ENCODE data around the gene GLCCI1.
"Not testable (repeated sequence)": the region's sequence is repeated elsewhere in the genome, so short reads cannot be mapped to it uniquely, and the experiment has no call there.

The GLCCI1 gene

DNA sequence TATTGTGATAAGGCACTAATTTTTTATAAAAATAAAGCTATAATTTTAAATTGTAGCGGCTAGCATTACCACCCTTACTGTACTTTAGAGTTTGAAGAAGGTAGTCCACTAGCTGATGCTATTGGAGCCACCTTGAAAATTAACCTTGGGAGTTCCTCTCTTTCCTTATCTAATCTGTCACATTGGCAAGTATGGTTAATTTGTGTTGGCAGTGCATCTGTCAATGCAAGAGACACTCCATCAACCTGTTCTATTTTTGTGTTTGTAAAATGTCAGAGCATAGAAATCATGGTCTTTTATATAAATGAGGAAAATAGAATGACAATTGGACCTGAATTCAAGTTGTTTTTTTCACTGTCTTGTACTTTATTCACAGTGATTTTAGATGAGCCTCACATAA is 20.5 kb downstream of the GLCCI1 start:
- TF ChIP-seq ZNF274 (IDR thresholded peaks at IDR 0.05; ENCODE audit: low read depth, low read length), result no peak
- H3K4me3 ChIP-seq (ENCODE audit: low read length), result no peak overlapping the region; the same call in 1 of the 2 replicates

DNA sequence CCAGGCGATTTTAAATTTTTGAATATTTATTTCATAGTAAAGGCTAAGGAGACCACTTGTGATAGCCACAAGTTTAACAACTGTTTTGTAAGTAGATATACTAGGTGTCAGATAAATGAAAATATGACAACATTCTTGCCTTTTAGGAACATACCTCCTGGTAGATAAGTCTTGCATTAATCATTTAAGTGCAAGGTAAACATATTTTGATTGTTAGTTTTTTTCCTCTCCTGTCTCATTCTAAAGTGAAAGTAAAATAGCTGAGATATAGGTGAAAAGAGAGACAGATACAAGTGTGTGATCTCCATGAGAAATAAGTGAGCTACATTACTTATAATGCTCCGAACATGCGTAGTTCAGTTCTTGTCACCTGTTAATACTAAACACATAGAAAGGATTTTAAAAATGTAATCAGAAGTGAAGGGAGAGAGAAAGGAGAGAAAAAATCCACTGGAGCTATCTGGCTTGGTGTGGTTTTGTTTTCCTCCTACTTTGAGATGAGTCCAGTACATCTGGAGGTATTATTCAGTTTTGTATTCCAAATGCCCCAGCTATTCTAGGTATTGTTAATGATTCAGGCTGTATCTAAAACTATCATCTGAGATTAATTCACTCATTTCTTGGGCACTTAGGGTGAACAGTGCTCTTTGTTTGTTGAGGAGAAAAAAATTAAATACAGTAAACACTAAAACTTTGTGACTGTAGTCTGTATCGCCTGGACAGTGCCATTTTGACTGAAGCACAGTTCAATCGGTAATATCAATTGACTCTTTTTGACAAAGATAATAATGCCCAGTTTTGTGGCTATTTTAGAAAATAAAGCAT is 21.2 kb downstream of the GLCCI1 start:
- no peak overlapping the region; the same call in 1 of the 2 replicates for H3K4me3 ChIP-seq (ENCODE audit: low read length)
- no peak for TF ChIP-seq ZNF274 (IDR thresholded peaks at IDR 0.05; ENCODE audit: low read depth, low read length)

DNA sequence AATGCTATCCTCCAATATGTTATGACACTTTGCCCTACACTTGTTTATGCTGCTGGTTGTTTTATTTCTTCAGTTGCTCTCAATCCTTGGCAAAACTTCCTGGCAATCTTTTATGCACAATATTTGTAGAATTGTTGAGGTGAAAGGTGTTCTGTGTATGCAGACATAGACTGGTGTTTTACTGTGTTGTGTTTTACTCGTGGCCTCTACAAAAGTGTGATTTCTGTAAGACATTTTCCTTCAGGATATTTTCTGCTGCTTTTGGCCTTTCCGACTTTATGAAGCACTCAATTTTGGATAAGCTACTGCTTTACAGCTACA is 21.8 kb downstream of the GLCCI1 start:
- no peak for TF ChIP-seq ZNF274 (IDR thresholded peaks at IDR 0.05; ENCODE audit: low read depth, low read length)
- no peak overlapping the region for H3K4me3 ChIP-seq (ENCODE audit: low read length)

DNA sequence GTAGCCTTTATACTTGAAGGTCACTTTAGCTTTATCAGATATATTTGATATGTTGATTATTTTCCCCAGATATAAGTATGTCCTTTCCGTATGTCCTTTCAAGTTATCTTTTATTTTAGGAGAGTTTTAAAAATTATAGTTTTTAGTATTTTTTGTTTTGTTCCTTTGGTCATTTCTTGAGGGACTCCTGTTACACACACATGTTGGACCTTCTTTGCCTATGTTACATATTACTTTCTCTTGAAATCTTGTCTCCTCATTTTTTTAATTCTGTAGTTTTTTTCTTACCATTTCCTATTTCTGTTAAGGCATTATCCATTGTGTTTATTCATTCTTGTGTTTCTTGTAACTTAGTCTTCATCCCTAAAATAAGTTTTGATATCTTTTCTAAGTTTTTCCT is 23.9 kb downstream of the GLCCI1 start:
- TF ChIP-seq ZNF274 (IDR thresholded peaks at IDR 0.05; ENCODE audit: low read depth, low read length), result no peak
- H3K4me3 ChIP-seq (ENCODE audit: low read length), result no peak overlapping the region

DNA sequence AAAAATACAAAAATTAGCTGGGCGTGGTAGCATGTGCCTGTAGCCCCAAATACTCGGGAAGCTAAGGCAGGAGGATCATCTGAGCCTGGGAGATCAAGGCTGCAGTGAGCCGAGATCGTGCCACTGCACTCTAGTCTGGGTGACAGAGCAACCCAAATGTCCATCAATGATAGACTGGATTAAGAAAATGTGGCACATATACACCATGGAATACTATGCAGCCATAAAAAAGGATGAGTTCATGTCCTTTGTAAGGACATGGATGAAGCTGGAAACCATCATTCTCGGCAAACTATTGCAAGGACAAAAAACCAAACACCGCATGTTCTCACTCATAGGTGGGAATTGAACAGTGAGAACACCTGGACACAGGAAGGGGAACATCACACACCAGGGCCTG is 26.8 kb downstream of the GLCCI1 start:
- not testable (repeated sequence) for H3K4me3 ChIP-seq (ENCODE audit: low read length)

DNA sequence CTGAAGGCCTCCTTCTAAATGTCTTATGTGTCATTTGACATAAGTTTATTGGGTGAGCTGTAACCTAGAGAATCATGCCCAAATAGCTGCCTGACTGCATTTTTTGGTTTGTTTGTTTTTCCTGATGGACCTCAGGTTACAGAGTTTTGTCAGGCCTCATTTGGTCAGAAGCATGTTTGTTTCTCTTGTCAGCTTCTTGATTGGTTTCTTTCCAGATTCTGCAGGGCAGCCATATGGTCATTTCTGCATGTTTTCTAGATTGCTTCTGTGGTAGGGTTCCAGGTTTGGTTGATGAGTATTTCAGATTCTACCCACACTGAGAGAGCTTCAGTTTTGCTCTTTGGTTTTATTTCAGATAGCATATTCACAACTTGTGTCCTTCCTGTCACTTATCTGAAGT is 28.0 kb downstream of the GLCCI1 start:
- no peak overlapping the region for H3K4me3 ChIP-seq (ENCODE audit: low read length)
- no peak for TF ChIP-seq ZNF274 (IDR thresholded peaks at IDR 0.05; ENCODE audit: low read depth, low read length)

DNA sequence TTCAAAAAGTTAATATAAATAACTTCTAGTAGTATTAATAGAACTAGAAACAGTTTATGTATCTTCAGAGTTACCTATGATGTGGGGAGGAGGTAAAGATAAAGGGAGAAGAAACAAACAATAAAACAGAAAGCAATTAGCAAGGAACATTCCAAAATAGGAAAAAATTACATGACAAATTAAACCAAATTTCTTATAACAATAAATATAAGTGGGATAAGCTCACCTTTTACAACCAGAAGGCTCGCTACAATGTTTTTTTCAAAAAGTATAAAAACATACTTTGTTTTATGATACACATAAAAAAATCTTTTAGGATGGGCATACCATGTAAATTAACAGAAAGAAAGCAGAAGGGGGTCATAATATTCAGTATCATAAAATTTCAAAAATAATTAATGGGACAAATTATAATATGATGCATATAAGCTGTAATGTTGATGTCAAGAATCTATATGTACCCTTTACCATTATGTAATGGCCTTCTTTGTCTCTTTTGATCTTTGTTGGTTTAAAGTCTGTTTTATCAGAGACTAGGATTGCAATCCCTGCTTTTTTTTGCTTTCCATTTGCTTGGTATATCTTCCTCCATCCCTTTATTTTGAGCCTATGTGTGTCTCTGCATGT is 31.8 kb downstream of the GLCCI1 start:
- no peak overlapping the region for H3K4me3 ChIP-seq (ENCODE audit: low read length)
- TF ChIP-seq ZNF274 (IDR thresholded peaks at IDR 0.05; ENCODE audit: low read depth, low read length), result no peak

DNA sequence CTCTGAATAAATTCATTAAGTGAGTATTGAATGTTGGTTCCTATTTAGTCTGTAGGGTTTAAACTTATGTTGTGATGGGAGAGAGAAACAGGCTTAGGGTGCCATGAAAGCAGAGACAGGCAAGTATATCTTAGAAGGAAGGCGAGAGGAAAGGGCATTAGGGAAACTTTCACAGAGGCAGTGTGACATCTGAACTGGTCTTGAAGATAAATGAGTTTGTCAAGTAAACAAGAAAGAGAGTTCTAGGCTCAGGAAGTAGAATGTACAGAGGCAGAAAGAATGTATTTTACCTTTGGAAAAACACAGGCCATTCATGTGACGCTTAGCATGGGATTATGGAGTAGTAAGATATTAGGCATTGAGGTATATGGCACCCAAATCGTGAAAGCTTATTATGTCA is 34.5 kb downstream of the GLCCI1 start:
- no peak overlapping the region for H3K4me3 ChIP-seq (ENCODE audit: low read length)
- TF ChIP-seq ZNF274 (IDR thresholded peaks at IDR 0.05; ENCODE audit: low read depth, low read length), result no peak

DNA sequence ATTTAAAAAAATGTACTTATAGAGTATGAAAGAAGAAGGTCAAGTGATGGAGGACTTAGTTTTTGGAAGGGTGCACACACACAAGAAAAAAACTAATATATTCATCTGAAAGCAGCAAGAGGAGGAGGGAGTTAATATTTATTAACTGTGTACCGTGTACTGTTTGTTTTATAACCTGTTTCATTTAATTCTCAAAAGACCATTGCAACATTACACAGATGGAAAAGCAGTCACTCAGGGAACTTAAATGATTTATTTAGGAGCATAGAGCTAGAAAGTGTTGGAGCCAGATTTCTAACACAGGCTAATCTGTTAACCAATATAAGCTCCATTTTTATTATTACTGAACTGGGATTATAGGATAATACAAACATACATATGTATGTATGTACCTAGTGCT is 36.7 kb downstream of the GLCCI1 start:
- TF ChIP-seq ZNF274 (IDR thresholded peaks at IDR 0.05; ENCODE audit: low read depth, low read length), result no peak
- H3K4me3 ChIP-seq (ENCODE audit: low read length), result no peak overlapping the region

DNA sequence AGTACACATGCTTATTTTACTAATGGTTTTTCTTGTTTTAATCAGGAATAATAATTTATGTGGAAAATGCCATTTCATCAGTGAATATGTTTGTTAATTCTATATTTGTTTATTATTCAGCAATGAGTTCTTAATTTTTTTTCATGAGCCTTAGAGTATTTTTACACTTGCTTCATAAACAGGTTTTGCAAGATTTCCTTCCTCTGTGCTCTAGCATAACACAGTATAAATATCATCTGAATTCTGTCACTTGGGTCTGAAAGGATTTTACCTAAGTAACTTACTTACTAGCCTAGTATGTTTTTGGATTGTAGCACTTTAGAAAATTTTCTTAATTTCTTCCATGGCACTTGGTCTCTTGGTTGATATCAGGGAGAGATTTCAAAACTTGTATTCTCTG is 45.8 kb downstream of the GLCCI1 start:
- no peak overlapping the region for H3K4me3 ChIP-seq (ENCODE audit: low read length)
- TF ChIP-seq ZNF274 (IDR thresholded peaks at IDR 0.05; ENCODE audit: low read depth, low read length), result no peak

DNA sequence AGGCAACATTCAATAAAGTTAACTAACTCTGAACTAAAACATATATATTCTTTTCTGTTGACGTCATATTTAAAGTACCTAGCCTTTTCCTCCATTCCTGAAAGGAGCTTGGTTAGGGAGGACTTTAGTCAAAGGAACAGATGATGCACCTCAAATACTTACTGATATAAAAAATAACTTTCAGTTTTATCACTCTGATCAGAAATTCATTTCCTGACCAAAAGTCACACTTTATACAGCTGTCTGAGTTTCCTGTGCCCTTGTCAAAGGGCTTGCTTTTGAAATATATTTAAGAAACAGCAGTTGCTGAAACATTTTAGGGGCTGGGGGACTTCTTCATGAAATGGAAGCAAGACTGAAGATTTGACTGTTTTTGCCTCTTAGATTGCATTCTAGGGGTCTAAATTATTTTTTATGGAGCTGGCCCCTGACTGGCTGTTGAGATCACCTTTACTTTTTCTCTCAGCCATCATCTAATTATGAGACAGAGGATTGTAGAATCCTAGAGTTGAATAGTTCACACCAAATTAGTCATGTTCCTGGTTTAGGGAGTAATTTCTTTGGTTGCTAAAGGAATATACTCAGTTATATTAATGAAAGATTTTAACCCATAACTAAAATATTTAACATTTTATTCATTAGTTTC is 46.6 kb downstream of the GLCCI1 start:
- H3K4me3 ChIP-seq (ENCODE audit: low read length), result no peak overlapping the region

DNA sequence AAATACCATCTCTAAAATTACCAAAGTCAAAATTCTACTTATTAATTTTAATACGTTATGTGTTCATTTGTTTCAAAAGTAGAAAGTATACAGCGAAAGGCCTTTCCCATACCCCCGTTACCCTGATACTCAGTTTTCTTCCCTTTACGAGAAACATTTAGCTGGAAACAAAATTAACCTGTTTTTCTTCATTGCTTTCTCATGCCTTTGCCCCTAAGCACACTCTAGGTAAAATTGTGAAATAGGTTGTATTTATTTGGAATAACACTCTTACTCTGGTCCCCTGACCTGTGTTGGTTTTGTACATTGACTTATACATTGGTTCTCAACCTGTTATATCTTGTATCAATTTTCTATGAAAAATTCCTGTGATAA is 47.1 kb downstream of the GLCCI1 start:
- no peak for TF ChIP-seq ZNF274 (IDR thresholded peaks at IDR 0.05; ENCODE audit: low read depth, low read length)

More for the DNA sequence above, 46.6 kb downstream of the GLCCI1 start:
- TF ChIP-seq ZNF274 (IDR thresholded peaks at IDR 0.05; ENCODE audit: low read depth, low read length), result no peak

DNA sequence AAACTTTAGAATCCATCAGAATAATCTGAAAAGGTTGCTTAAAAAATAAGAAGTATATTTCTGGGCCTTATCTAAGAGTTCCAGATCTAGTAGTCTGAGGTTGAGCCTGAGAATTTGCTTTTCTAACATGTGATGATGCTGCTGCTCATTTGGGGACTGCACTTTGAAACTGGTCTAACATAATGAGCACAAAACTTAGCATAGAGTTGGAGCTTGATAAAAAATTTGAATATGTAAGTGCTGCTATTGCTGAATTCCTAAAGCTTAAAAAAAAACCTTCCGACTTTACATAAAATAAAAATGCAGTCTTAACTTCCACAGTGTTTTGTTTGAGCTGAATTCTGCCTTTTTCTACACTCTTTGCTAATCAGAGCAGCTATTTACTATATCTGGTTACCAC is 48.8 kb downstream of the GLCCI1 start:
- H3K4me3 ChIP-seq (ENCODE audit: low read length), result no peak overlapping the region
- TF ChIP-seq ZNF274 (IDR thresholded peaks at IDR 0.05; ENCODE audit: low read depth, low read length), result no peak

More for the DNA sequence above, 47.1 kb downstream of the GLCCI1 start:
- no peak overlapping the region for H3K4me3 ChIP-seq (ENCODE audit: low read length)

DNA sequence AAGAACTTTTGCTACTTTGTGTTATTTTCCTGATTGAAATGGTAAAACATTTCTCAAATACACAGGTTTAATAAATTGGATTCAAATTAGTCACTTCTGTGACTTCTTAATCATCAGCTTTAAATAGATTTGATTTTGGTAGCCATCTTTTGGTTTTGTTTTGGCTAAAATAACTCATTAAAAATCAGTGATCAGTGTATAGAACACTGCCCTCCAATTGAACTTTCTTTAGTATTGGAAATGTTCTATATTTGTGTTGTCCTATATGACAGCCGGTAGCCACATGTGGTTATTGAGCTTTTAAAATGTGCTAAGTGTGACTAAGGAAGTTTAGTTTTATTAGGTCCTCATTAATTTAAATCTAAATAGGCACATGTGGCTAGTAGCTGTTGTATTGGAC is 50.4 kb downstream of the GLCCI1 start:
- no peak overlapping the region for H3K4me3 ChIP-seq (ENCODE audit: low read length)
- TF ChIP-seq ZNF274 (IDR thresholded peaks at IDR 0.05; ENCODE audit: low read depth, low read length), result no peak

DNA sequence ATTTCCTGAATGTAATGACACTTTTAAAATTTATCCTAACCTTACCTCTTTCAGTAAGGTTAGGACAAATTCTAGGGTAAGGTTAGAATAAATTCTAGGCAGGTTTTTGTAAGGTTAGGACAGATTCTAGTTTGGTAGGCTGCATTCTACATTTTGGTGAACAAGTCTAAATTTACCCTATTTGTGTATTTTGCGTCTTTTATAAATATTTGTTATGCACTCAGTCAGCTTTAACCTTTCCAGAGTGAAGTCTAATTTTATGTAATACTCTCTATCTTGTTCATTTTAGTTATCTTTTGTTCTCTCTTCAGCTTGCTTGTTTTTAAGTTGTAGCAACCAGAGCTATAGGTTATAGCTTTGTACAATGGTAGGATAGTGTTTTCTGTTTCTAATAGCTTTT is 54.0 kb downstream of the GLCCI1 start:
- TF ChIP-seq ZNF274 (IDR thresholded peaks at IDR 0.05; ENCODE audit: low read depth, low read length), result no peak
- H3K4me3 ChIP-seq (ENCODE audit: low read length), result no peak overlapping the region

Measured in GM08714 (cell line).